ENCODE measurements around the gene ANGPTL5. TPM values are rescaled to one million over a fixed set of nuclear protein-coding genes. Genes with fewer than 3 reads are reported as not detected.

The ANGPTL5 gene
- total RNA-seq, 2 experiments from 2014 or later, result not detected

DNA sequence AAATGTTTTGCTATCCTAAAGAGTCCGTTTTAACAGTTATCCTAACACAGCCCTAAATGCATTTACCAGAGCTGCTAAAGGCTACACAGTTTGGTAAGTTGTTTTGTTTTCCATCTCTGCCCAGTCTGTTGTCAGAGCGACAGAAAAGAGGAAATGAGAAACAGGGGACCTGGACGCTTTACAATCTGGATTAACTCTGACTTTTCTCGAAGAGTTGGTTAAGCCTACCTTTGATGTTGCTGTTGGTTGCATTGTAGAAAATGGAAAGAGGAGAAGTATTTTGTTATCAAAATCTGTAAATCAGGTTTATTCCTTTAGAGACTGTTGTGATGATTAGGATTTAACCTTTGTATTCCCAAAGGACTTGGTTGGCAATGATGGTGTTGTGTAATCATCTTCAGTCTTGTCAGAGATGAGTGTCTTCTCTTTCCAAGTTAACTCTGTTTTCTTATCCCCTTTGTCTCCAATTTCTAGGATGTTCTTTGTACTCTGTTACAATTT, 481 bp downstream of the ANGPTL5 start:
- POLR2A ChIA-PET, result no interaction called here
- DNase-seq (no peak), ATAC-seq (ENCODE audit: low read depth) (no peak)
- Mint-ChIP-seq H3K27ac (no peak overlapping the region), H3K4me3 (peak overlapping the region; percentile 91), H3K27me3 (peaks cover 3% of the 10 kb centered on the region), H3K4me1 (peaks cover 11% of the 10 kb centered on the region), H3K9me3 (no peaks in the 10 kb centered on the region), H3K36me3 (no peaks in the 10 kb centered on the region)

DNA sequence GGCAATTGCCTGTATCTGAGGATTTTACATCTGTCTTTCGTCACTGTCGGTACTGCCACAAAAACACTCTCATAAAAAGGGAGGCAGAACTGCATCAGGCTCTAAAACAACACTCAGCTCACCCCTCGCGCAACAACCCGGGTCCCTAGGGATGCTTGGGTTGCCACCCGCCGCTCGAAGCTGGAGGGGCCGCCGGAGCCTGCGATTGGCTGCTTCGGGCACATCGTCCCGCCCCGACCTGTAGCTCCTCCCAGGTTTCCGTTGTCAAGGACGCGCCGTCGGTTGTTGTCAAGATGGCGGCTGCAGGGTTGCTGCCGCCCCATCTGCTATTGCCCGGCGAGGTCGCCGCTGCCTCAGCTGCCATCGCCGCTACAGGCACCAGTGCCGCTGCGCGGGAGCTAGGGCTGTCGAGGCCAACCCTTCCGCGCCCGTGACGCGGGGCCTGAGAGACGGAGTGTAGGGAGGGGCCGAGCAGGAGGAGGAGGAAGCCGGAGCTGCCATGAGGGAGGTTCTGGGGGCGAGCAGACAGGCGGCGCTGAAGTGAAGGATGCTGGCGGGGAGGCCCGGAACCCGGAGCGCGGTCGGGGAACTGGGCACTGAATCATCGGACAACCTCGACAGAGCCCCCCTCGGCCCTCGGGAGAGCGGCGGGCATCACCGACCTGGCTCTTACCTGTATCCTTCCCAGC, 1.4 kb downstream of the ANGPTL5 start, which contains the start of gene CEP126:
CEP126 (plus strand) TSS at position 273 of the 689 bp plus-strand sequence; CDS start at position 548, 275 bp downstream.
- ATAC-seq (ENCODE audit: low read depth), result peak; percentile 93
- H3K27ac Mint-ChIP-seq, result peak within 1 kb of the TSS; percentile 83
- H3K9me3 Mint-ChIP-seq, result no peaks in the 10 kb centered on the region
- DNase-seq, result peak; percentile 93
- H3K27me3 Mint-ChIP-seq, result peaks cover 3% of the 10 kb centered on the region
- POLR2A ChIA-PET, result no interaction called here
- no peaks in the 10 kb centered on the region for H3K36me3 Mint-ChIP-seq
- peaks cover 11% of the 10 kb centered on the region for H3K4me1 Mint-ChIP-seq
- H3K4me3 Mint-ChIP-seq, result peak within 1 kb of the TSS; percentile 91

DNA sequence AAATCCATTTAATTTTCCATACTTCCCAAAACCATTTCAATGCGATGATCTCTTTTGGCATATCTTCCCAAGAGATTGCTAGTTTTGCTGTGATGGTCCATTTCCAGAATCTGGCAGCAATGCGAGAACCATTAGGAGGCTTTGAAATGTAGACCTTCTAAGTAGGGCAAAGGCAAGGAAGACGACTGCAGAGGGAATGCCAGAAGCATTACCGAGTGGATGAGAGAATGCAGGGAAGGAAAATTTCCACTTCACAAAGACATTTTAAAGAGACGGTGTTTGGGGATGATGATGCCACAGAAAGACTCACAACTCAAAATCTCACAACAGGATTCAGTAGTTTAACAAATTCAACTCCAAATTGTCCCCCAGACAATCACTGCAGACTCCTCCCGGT, 2.0 kb downstream of the ANGPTL5 start:
- ATAC-seq (ENCODE audit: low read depth) (no peak), DNase-seq (no peak)
- POLR2A ChIA-PET, result no interaction called here
- Mint-ChIP-seq H3K36me3 (no peaks in the 10 kb centered on the region), H3K9me3 (no peaks in the 10 kb centered on the region), H3K27me3 (peaks cover 3% of the 10 kb centered on the region), H3K4me3 (peak overlapping the region; percentile 91), H3K27ac (no peak overlapping the region), H3K4me1 (peaks cover 11% of the 10 kb centered on the region)

DNA sequence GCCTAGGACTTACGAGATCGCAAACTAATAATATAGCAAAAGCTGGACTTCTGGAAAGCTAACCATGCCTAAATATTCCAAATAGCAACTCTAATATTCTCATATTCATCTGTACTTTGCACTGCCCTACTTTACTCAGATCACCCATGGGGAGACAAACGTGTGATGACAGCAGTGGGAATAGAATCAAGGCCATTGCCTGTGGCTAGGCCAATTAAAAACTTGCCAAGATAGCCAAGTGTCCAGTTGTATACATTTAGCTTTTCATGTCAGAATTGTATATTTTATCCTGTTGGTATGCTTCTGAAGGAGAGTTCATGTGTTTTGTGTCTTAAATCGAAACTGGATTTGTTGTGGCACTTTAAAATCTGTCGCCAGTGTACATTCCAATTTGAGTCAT, 2.7 kb downstream of the ANGPTL5 start:
- Mint-ChIP-seq H3K27me3 (peaks cover 3% of the 10 kb centered on the region), H3K9me3 (no peaks in the 10 kb centered on the region), H3K4me3 (no peak overlapping the region), H3K27ac (no peak overlapping the region), H3K36me3 (no peaks in the 10 kb centered on the region), H3K4me1 (peaks cover 11% of the 10 kb centered on the region)
- no peak for ATAC-seq (ENCODE audit: low read depth)
- POLR2A ChIA-PET, result no interaction called here
- no peak for DNase-seq

DNA sequence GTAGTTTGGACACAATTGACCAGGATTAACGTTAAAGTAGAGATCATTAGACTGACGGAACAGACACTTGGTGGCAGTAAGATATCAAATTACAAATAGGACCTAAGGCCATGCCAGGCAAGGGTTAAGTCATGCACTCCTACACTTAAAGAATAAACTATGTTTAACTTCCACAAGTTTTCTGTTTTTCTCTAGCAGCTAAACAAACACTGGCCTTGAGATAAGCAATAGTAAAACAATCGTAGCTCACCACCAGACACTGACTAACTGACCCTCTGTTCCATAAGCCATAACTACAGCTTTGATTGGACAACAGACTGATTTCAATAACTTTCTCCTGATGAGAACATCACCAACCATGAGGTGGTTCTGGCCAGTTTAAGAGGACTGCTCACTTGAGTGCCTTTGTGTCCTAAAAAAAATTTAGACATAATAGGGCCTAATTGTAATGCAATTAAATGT, 3.5 kb downstream of the ANGPTL5 start:
- Mint-ChIP-seq H3K27ac (no peak overlapping the region), H3K27me3 (peaks cover 3% of the 10 kb centered on the region), H3K9me3 (no peaks in the 10 kb centered on the region), H3K36me3 (no peaks in the 10 kb centered on the region), H3K4me3 (no peak overlapping the region), H3K4me1 (peaks cover 11% of the 10 kb centered on the region)
- DNase-seq, result no peak
- POLR2A ChIA-PET, result no interaction called here
- ATAC-seq (ENCODE audit: low read depth), result no peak

DNA sequence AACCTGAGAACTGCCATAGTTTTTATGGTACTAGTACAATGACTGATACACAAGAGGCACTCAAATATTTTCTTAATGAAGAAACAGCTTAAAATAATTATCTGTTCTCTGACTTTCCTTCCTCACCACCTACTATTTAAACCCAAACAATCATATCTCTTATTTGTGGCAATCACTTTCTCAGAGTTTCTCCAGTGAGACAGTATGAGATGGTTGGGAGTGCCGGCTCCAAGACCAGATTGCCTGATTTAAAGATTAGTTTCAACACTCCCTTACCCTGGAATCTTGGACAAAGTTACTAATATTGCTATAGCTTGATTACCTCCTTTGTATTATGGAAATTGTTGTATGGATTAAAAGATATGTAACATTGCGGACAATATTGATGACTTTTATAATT, 7.2 kb downstream of the ANGPTL5 start:
- Mint-ChIP-seq H3K36me3 (no peaks in the 10 kb centered on the region), H3K4me3 (no peak overlapping the region)

DNA sequence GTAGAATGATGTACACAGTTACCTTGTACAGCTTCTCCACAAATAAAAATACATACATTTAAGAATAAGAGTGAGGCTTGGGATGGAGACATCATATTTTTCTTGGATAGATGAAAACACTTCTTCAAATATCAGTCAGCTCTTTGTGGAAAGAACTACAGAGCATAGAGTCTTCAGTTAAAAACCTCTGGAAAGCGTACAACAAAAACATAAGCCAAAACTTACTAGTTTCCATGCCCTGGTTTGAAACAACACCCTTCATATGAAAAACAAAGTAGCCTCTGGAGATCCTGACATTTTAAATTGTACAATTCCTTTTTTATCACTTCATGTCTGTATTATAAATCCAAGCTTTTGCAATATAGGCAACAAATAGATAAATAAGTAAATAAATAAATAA, 8.5 kb downstream of the ANGPTL5 start:
- no peak for DNase-seq
- peaks cover 13% of the 10 kb centered on the region for H3K27me3 Mint-ChIP-seq
- H3K36me3 Mint-ChIP-seq, result no peaks in the 10 kb centered on the region
- no peak overlapping the region for H3K27ac Mint-ChIP-seq
- no peaks in the 10 kb centered on the region for H3K4me1 Mint-ChIP-seq
- no peak overlapping the region for H3K4me3 Mint-ChIP-seq
- POLR2A ChIA-PET, result no interaction called here
- H3K9me3 Mint-ChIP-seq, result no peaks in the 10 kb centered on the region
- ATAC-seq (ENCODE audit: low read depth), result no peak

More for the DNA sequence above, 7.2 kb downstream of the ANGPTL5 start:
- Mint-ChIP-seq H3K9me3 (no peaks in the 10 kb centered on the region), H3K4me1 (no peaks in the 10 kb centered on the region), H3K27me3 (peaks cover 9% of the 10 kb centered on the region), H3K27ac (no peak overlapping the region)
- POLR2A ChIA-PET, result no interaction called here
- DNase-seq (no peak), ATAC-seq (ENCODE audit: low read depth) (no peak)

DNA sequence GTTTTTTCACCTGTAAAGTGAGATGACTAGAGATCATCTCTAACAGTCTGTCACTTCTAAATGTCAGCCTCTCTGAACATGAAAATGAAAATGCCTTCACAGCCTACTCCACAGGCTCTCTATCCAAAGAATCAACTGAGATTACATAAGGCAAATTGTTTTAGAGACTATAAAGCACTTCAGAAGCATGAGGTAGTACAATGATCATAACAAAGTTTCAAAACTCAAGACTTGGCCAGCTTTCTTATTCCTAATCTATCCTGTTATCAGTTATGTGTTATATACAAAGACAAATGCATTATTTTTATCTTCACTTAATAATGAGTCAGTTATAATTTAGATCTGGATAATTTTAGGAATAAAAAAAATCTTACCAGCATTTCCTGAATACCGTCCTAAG, 21.8 kb downstream of the ANGPTL5 start:
- no peaks in the 10 kb centered on the region for H3K36me3 Mint-ChIP-seq
- no peak for DNase-seq
- H3K9me3 Mint-ChIP-seq, result no peaks in the 10 kb centered on the region
- no peak overlapping the region for H3K27ac Mint-ChIP-seq
- no peak for ATAC-seq (ENCODE audit: low read depth)
- no peak overlapping the region for H3K4me3 Mint-ChIP-seq
- H3K27me3 Mint-ChIP-seq, result peaks cover 19% of the 10 kb centered on the region
- no peaks in the 10 kb centered on the region for H3K4me1 Mint-ChIP-seq
- POLR2A ChIA-PET, result no interaction called here

DNA sequence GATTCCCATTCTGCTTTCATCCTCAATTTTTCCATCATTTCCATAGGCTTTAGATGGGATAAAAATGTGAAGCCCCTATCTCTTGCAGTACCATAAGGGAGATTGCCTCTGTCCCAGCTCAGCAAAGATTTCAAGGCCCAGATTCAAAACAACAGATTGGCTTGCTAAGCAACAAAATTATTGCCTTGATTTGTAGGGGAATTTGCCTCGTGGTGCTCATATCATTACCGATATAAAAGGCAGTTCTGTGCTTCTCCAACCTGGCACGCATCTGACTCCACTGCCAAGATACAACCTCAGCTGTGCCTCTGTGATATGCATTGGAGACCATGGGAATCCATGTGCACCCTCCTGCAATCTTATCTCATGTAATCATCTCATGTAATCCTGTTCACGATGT, 26.6 kb downstream of the ANGPTL5 start:
- no peaks in the 10 kb centered on the region for H3K9me3 Mint-ChIP-seq
- POLR2A ChIA-PET, result no interaction called here
- H3K27ac Mint-ChIP-seq, result no peak overlapping the region
- no peak overlapping the region for H3K4me3 Mint-ChIP-seq
- H3K36me3 Mint-ChIP-seq, result no peaks in the 10 kb centered on the region
- DNase-seq (no peak), ATAC-seq (ENCODE audit: low read depth) (no peak)
- peaks cover 13% of the 10 kb centered on the region for H3K27me3 Mint-ChIP-seq
- H3K4me1 Mint-ChIP-seq, result no peaks in the 10 kb centered on the region

DNA sequence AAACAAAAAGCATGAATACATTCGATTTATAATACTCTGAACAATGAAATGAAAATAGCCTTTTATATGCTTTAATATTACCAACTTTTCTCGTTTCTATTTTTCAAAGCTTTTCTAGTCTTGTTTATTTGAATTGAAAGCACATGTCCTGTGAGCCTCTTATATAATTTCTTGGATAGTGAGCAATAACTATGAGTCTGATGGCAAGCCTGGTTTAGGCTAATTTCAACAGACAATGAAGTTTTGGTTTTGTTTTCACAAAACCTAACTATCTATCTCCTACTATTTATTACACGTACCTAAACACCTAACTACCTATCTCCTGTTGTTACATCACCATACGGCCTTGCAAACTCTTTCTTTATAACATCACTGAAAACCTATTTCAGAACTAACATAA, 30.7 kb downstream of the ANGPTL5 start:
- ATAC-seq (ENCODE audit: low read depth) (no peak), DNase-seq (no peak)
- POLR2A ChIA-PET, result no interaction called here
- H3K27me3 Mint-ChIP-seq, result peaks cover 10% of the 10 kb centered on the region
- H3K9me3 Mint-ChIP-seq, result no peaks in the 10 kb centered on the region
- H3K4me3 Mint-ChIP-seq, result no peak overlapping the region
- no peaks in the 10 kb centered on the region for H3K4me1 Mint-ChIP-seq
- no peaks in the 10 kb centered on the region for H3K36me3 Mint-ChIP-seq
- H3K27ac Mint-ChIP-seq, result no peak overlapping the region

DNA sequence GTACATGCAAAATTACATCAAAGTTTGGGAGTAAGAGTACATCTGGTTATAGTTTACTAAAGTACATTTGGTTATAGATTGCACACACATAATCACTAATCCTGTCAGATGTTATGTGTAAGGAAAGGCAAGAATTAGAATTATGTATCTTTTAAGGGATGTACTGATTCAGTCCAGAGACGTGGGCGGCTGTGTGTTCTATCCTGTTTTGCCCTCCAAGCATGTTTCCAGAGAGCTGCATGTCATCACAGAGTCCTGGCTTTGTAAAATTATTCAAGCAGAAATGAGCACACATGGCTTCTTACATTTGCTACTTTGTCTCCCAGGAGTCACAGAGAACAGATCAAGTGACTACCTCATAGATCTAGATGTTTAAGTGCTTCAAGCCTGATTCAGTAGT, 34.7 kb downstream of the ANGPTL5 start:
- H3K4me3 Mint-ChIP-seq, result no peak overlapping the region
- no peak overlapping the region for H3K27ac Mint-ChIP-seq
- no peaks in the 10 kb centered on the region for H3K36me3 Mint-ChIP-seq
- no peaks in the 10 kb centered on the region for H3K9me3 Mint-ChIP-seq
- POLR2A ChIA-PET, result no interaction called here
- H3K4me1 Mint-ChIP-seq, result no peaks in the 10 kb centered on the region
- DNase-seq (no peak), ATAC-seq (ENCODE audit: low read depth) (no peak)
- peaks cover 6% of the 10 kb centered on the region for H3K27me3 Mint-ChIP-seq

DNA sequence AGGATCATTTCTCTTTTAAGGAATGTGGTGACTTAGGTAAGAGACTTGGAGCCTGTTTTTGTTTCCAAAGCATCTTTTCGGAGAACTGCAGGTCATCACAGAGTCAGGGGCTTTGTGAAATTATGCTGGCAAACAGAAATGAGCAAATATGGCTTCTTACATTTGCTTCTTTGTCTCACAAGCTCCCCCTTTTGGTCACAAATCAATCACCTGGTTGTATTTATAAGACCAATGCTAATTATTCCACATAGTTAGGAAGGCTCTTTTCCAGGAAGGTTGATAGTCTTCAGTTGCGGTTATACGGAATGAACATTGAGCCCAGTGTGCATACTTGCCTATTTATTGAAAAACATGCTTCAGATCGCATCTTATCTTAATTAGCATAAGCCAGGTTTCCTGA, 36.1 kb downstream of the ANGPTL5 start:
- POLR2A ChIA-PET, result no interaction called here
- Mint-ChIP-seq H3K4me3 (no peak overlapping the region), H3K27ac (no peak overlapping the region), H3K4me1 (no peaks in the 10 kb centered on the region), H3K9me3 (no peaks in the 10 kb centered on the region), H3K27me3 (peaks cover 4% of the 10 kb centered on the region), H3K36me3 (no peaks in the 10 kb centered on the region)
- no peak for DNase-seq
- no peak for ATAC-seq (ENCODE audit: low read depth)

DNA sequence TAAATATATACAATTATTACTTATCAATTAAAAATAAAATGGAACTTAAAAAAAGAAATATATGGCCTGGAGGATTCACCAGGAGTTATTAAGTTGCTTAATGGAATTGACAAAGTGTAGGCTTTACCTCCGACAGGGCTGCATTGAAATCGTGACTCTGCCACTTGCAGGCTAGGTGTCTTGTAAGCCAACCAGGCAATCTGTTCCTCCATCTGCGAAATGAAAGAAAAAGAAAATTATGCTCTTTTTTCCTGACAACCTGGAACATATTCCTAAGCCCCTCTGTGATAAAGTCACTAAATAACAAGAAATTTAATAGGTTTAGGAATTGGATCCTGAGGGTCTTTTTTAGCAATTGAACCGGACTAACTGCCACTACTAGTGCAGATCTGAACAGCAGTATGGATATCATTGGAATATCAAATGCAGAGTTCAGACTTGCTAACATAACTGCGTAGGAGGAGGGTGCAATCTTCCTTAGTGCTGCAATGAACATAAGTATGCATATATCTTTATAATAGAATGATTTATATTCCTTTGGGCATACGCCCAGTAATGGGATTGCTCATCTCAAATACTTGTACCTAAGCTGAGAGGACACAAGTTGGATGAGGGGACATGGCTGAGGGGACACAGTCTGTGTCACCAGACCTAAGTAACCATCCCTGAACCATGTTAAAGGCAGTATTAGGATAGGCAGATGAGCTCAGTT, 44.0 kb downstream of the ANGPTL5 start:
- Mint-ChIP-seq H3K4me1 (no peaks in the 10 kb centered on the region), H3K27me3 (peaks cover under 1% of the 10 kb centered on the region), H3K9me3 (no peaks in the 10 kb centered on the region), H3K27ac (no peak overlapping the region), H3K36me3 (no peaks in the 10 kb centered on the region), H3K4me3 (no peak overlapping the region)
- ATAC-seq (ENCODE audit: low read depth) (no peak), DNase-seq (no peak)
- POLR2A ChIA-PET, result no interaction called here

DNA sequence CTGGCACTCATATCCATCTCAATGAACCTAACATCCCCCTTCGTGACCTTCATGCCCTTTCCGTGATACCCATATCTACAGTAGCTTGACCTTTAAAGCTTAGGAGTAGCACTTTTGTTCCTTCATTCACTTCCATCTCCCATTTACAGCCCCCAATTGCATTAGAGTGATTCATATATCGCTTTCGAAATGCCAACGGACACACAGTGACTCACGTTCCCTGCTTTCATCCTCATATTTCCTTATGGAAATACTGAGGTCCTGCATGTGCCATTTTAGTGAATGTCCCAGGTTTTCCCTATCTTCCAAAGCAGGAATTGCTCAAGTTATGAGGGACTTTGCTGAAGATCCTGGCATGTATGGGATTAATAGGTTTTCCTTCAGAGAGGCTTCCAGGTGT, 45.8 kb downstream of the ANGPTL5 start:
- POLR2A ChIA-PET, result no interaction called here
- ATAC-seq (ENCODE audit: low read depth) (no peak), DNase-seq (no peak)
- Mint-ChIP-seq H3K9me3 (no peaks in the 10 kb centered on the region), H3K36me3 (no peaks in the 10 kb centered on the region), H3K4me1 (no peaks in the 10 kb centered on the region), H3K27me3 (peaks cover 5% of the 10 kb centered on the region), H3K27ac (no peak overlapping the region), H3K4me3 (no peak overlapping the region)
